GM19240 (cell line): Measurements from ENCODE around the gene MTPN.

Experiments
- DNase-seq: peaks from one replicate; pipeline ENCODE4 v3.0.0; 2011; ENCODE audit warnings: low spot score; ENCODE audit not compliant: insufficient read length

The MTPN gene

DNA sequence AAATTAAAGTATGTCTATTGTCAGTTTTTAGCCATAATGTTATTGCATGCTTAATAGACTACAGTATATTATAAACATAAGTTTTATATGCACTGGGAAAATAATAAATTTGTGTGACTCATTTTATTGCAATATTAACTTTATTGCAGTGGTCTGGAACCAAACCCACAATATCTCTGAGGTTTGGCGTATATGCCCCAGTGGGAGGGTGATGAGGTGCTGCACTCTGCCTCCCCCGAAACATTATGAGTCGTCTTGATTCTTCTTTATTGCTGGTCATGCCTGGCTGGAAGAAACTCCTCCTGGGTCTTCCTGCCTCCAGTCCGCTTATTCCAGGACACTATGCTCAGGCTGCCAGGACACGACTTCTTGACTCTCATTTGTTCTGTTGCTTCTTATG is 88.4 kb downstream of the MTPN start:
- DNase-seq = no peak

DNA sequence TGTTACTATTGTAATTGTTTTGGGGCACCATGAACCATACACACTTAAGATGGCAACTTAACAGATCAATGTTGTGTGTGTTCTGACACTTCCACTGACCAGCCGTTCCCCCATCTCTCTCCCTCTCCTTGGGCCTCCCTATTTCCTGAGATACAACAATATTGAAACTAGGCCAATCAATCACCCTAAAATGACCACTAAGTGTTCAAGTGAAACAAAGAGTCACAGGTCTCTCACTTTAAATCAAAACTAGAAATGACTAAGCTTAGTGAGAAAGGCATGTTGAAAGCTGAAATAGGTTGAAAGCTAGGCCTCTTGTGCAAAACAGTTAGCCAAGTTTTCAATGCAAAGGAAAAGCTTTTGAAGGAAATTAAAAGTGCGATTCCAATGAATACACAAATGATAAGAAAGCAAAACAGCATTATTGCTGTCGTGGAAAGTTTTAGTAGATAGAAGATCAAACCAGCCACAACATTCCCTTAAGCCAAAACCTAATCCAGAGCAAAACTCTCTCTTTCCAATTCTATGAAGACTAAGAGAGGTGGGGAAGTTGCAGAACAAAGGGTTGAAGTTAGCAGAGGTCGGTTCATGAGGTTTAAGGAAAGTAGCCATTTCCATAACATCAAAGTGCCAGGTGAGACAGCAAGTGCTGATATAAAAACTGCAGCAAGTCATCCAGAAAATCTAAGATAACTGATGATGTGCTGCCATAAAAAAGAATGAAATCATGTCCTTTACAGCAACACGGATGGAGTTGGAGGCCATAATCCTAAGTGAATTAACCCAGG is 90.6 kb downstream of the MTPN start:
- DNase-seq = no peak

DNA sequence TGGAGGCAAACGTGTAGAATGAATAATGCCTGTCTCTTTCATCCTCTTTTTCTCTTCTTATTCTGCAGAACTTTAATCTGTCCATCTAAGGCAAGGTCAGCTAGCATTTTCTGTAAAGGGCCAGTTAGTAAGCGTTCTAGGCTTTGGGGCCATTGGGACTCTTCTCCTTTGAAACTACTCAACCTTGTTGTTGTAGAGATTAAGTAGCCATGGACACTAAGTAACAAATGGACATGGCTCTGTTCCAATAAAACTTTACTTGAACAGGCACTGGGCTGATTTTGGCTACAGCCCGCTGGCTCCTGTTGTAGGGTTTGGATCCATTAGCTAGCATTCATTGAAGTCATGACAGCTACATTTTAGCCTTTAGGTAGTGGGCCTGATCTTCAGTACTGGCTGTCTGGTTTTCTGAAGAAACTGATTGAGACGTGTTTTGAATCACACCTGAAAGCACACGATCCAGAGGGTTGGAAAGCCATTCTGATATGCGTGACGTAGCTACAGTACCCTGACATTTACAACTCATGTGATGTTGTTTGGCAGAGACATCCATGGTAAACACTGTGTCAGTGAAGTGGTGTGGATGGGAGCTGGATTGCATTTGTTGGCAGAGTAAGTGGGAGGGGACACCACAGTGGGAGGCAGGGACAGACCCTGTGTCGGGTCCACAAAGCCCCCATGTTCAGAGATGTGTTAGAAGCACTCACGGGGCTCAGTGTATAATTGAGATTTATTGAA is 92.5 kb downstream of the MTPN start:
- DNase-seq = no peak

DNA sequence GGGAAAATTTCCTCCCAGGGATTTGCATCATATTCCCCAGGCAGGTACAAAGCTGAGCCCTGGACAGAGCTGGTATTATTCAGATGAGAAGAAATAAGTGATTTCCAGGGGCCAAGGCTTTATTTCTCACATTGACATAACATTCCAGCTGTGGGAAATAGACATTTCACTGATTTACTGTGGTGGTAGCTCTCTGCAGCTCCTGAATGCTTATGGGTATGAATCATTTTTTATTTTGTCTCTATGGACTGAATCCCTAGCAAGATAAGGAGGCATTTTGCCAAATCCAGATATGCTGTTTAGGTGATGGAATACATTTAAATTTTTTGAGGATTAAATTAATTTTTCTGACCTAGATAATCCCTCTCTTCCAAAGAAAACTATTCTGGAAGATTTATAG is 97.9 kb downstream of the MTPN start:
- DNase-seq = no peak

DNA sequence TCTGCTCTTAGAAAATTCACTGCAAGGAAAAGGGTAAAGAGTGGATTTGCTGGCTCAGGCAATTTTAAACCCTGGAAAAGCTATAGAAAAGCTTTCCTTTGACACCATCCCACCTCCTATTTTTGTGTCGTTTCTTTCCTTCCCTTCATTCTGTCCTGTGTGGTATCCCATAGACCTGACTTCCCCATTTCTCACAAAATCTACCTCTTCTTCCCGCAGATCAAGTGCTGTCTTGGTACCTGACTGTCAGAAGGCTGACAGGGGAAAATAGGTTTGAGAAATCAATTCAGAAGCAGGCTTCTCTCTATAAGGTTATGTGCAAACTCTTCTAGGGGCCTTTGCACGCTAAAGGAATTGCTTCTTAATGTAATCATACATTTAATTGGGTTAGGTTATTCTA is 98.9 kb downstream of the MTPN start:
- DNase-seq = no peak

DNA sequence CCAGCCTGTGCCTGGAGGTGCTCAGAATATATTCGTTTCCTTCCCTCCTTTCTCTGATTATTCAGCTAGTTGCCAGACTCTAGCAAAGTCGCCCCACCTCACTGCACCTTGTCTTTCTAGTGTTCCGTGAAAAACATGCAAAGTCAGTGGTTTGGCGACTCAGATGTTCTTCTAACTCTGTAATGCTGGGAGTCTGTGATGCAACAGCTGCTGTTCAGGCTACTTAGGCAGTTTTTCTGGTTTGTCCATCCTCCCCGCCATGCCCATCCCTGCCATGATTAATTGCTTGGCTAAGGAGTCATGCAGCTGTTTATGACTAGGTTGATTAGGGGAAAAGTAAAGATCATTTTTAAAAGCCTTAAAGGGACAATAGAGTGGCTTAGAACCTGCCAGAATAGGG is 99.4 kb downstream of the MTPN start:
- no peak for DNase-seq
